ENCODE measurements around the gene CARM1.

Gene CARM1

GRCh38 chr19:10918359-10918758 lies 47.0 kb downstream of the CARM1 start:
- no peaks in the 10 kb centered on the region for H3K9me3 ChIP-seq (ENCODE audit: insufficient read depth, low read depth, low read length)
- no peak overlapping the region for H3K4me3 ChIP-seq (ENCODE audit: low read length, poor library complexity, severe bottlenecking)
- peaks cover 41% of the 10 kb centered on the region; the same call in 1 of the 2 replicates for H3K36me3 ChIP-seq (ENCODE audit: insufficient read depth, low read length)
- no peak overlapping the region for H3K9ac ChIP-seq (ENCODE audit: low read depth, low read length, poor library complexity, severe bottlenecking)
- no peak overlapping the region for H2AFZ ChIP-seq (ENCODE audit: low read length)
- H3K4me1 ChIP-seq (ENCODE audit: insufficient read depth, low read length, poor library complexity, severe bottlenecking), result no peaks in the 10 kb centered on the region
- TF ChIP-seq EZH2phosphoT487 (IDR thresholded peaks at IDR 0.05; ENCODE audit: borderline replicate concordance), result no peak
- TF ChIP-seq, protein P1, sequence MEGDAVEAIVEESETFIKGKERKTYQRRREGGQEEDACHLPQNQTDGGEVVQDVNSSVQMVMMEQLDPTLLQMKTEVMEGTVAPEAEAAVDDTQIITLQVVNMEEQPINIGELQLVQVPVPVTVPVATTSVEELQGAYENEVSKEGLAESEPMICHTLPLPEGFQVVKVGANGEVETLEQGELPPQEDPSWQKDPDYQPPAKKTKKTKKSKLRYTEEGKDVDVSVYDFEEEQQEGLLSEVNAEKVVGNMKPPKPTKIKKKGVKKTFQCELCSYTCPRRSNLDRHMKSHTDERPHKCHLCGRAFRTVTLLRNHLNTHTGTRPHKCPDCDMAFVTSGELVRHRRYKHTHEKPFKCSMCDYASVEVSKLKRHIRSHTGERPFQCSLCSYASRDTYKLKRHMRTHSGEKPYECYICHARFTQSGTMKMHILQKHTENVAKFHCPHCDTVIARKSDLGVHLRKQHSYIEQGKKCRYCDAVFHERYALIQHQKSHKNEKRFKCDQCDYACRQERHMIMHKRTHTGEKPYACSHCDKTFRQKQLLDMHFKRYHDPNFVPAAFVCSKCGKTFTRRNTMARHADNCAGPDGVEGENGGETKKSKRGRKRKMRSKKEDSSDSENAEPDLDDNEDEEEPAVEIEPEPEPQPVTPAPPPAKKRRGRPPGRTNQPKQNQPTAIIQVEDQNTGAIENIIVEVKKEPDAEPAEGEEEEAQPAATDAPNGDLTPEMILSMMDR (conservative IDR thresholded peaks at IDR 0.05; ENCODE audit: low read length), result no peak
- H3K79me2 ChIP-seq (ENCODE audit: insufficient read depth, low read length), result no peaks in the 10 kb centered on the region
- no peaks in the 10 kb centered on the region for H3K9me2 ChIP-seq (replicated peaks; ENCODE audit: low read depth, low read length)
- H3K4me2 ChIP-seq (ENCODE audit: low read depth, low read length, poor library complexity, severe bottlenecking), result no peak overlapping the region
- no peaks in the 10 kb centered on the region for H3K27me3 ChIP-seq (ENCODE audit: insufficient read depth, low read length, poor library complexity, severe bottlenecking)
- H3F3A ChIP-seq (ENCODE audit: low read depth), result no peaks in the 10 kb centered on the region
- H4K20me1 ChIP-seq (ENCODE audit: insufficient read depth, low read length, poor library complexity, severe bottlenecking), result no peaks in the 10 kb centered on the region

GRCh38 chr19:10919352-10920287 lies 48.3 kb downstream of the CARM1 start:
- H3K4me2 ChIP-seq (ENCODE audit: low read depth, low read length, poor library complexity, severe bottlenecking), result no peak overlapping the region
- H3K9me2 ChIP-seq (replicated peaks; ENCODE audit: low read depth, low read length), result no peaks in the 10 kb centered on the region
- H2AFZ ChIP-seq (ENCODE audit: low read length), result no peak overlapping the region
- H3K4me1 ChIP-seq (ENCODE audit: insufficient read depth, low read length, poor library complexity, severe bottlenecking), result no peaks in the 10 kb centered on the region
- TF ChIP-seq, protein P1 (conservative IDR thresholded peaks at IDR 0.05; ENCODE audit: low read length), result no peak
- TF ChIP-seq EZH2phosphoT487 (IDR thresholded peaks at IDR 0.05; ENCODE audit: borderline replicate concordance), result no peak
- no peaks in the 10 kb centered on the region for H3K79me2 ChIP-seq (ENCODE audit: insufficient read depth, low read length)
- no peaks in the 10 kb centered on the region for H3K9me3 ChIP-seq (ENCODE audit: insufficient read depth, low read depth, low read length)
- H3K4me3 ChIP-seq (ENCODE audit: low read length, poor library complexity, severe bottlenecking), result no peak overlapping the region
- H3K27me3 ChIP-seq (ENCODE audit: insufficient read depth, low read length, poor library complexity, severe bottlenecking), result no peaks in the 10 kb centered on the region
- H3K36me3 ChIP-seq (ENCODE audit: insufficient read depth, low read length), result peaks cover 41% of the 10 kb centered on the region; the same call in 1 of the 2 replicates
- H4K20me1 ChIP-seq (ENCODE audit: insufficient read depth, low read length, poor library complexity, severe bottlenecking), result no peaks in the 10 kb centered on the region
- no peaks in the 10 kb centered on the region for H3F3A ChIP-seq (ENCODE audit: low read depth)
- no peak overlapping the region for H3K9ac ChIP-seq (ENCODE audit: low read depth, low read length, poor library complexity, severe bottlenecking)

- H3K4me1 ChIP-seq (ENCODE audit: insufficient read depth, low read length, poor library complexity, severe bottlenecking), result no peaks in the 10 kb centered on the region
- peaks cover 41% of the 10 kb centered on the region; the same call in 1 of the 2 replicates for H3K36me3 ChIP-seq (ENCODE audit: insufficient read depth, low read length)
- no peaks in the 10 kb centered on the region for H3K9me3 ChIP-seq (ENCODE audit: insufficient read depth, low read depth, low read length)
- no peaks in the 10 kb centered on the region for H3K27me3 ChIP-seq (ENCODE audit: insufficient read depth, low read length, poor library complexity, severe bottlenecking)
- no peak overlapping the region for H3K4me3 ChIP-seq (ENCODE audit: low read length, poor library complexity, severe bottlenecking)
- no peak overlapping the region for H3K4me2 ChIP-seq (ENCODE audit: low read depth, low read length, poor library complexity, severe bottlenecking)
- no peaks in the 10 kb centered on the region for H3F3A ChIP-seq (ENCODE audit: low read depth)
- H2AFZ ChIP-seq (ENCODE audit: low read length), result no peak overlapping the region
- no peaks in the 10 kb centered on the region for H4K20me1 ChIP-seq (ENCODE audit: insufficient read depth, low read length, poor library complexity, severe bottlenecking)
- no peaks in the 10 kb centered on the region for H3K79me2 ChIP-seq (ENCODE audit: insufficient read depth, low read length)
- TF ChIP-seq EZH2phosphoT487 (IDR thresholded peaks at IDR 0.05; ENCODE audit: borderline replicate concordance), result no peak
- TF ChIP-seq, protein P1 (conservative IDR thresholded peaks at IDR 0.05; ENCODE audit: low read length), result no peak
- H3K9me2 ChIP-seq (replicated peaks; ENCODE audit: low read depth, low read length), result no peaks in the 10 kb centered on the region
- H3K9ac ChIP-seq (ENCODE audit: low read depth, low read length, poor library complexity, severe bottlenecking), result no peak overlapping the region
These were observed 48.9 kb downstream of the CARM1 start for GRCh38 chr19:10920288-10920655.
